ENCODE measurements around the gene OXER1.

DNA sequence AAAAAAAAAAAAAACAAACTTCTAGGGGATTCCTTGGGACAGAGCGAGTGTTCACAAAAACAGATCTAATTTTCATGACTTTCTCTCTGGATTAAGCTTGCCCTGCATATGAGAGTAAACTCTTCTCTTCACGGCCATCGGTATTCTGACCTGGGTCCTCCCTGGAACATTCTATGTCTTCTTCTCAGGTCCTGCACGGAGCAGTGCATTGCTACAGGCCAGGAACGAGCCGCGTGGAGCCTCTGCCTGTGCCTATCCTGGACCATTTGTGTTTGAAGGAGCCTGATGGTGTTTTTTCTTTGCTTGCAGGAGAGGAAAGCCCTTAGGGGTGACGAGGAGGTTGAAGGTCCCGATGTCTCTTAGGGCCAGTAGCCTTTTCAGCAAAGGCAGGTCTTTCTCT is 1.8 kb upstream of the OXER1 start:
- TF ChIP-seq EZH2 (IDR thresholded peaks at IDR 0.05; ENCODE audit: borderline replicate concordance, low read depth, low read length, poor library complexity, severe bottlenecking) = no peak
- TF ChIP-seq, protein P1, sequence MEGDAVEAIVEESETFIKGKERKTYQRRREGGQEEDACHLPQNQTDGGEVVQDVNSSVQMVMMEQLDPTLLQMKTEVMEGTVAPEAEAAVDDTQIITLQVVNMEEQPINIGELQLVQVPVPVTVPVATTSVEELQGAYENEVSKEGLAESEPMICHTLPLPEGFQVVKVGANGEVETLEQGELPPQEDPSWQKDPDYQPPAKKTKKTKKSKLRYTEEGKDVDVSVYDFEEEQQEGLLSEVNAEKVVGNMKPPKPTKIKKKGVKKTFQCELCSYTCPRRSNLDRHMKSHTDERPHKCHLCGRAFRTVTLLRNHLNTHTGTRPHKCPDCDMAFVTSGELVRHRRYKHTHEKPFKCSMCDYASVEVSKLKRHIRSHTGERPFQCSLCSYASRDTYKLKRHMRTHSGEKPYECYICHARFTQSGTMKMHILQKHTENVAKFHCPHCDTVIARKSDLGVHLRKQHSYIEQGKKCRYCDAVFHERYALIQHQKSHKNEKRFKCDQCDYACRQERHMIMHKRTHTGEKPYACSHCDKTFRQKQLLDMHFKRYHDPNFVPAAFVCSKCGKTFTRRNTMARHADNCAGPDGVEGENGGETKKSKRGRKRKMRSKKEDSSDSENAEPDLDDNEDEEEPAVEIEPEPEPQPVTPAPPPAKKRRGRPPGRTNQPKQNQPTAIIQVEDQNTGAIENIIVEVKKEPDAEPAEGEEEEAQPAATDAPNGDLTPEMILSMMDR (conservative IDR thresholded peaks at IDR 0.05; ENCODE audit: low read depth, low read length) = no peak

Measured in A673 (cell line).